IMR-90 (cell line): Measurements from ENCODE around the gene ATM. TPM values are rescaled to one million over a fixed set of nuclear protein-coding genes. Genes with fewer than 3 reads are reported as not detected.
A peak's percentile ranks its signal among the peaks of the same experiment; 100 is the strongest.

ENCODE experiments used
- ATAC-seq: fragments of 200-7000 bp; cut with Tn5 transposase; 2 replicates; pipeline ENCODE4 v1.9.1; 2020; ENCODE audit warnings: low read depth, mild to moderate bottlenecking, moderate library complexity
- BruUV-seq: library from RNA; stranded (reverse); fragments of 400-500 nt; replicated peaks from 2 replicates; lab custom pipeline; 2021; lab: Mats Ljungman, UMichigan
- CTCF ChIA-PET: fragments of 300-600 bp; formaldehyde crosslinking; extraction: SDS; loops from one replicate; lab custom pipeline; 2021; ENCODE audit warnings: antibody characterized with exemption; lab: Yijun Ruan, JAX
- POLR2A ChIA-PET: fragments of 300-600 bp; sonication (Branson Sonifier 250); formaldehyde crosslinking; loops from one replicate; lab custom pipeline; 2022; ENCODE audit warnings: antibody characterized with exemption; ENCODE audit not compliant: unreplicated experiment; lab: Charles Lee
- DNase-seq: peaks from one replicate; pipeline ENCODE4 v3.0.0; 2013
- H2AFZ ChIP-seq: replicated peaks from 2 replicates; pipeline ENCODE3; 2013; ENCODE audit warnings: low read length, mild to moderate bottlenecking; ENCODE audit not compliant: poor library complexity
- H2AK5ac ChIP-seq: 2 replicates; pipeline ENCODE4 v1.6.1; 2013; ENCODE audit warnings: low read depth, low read length, inconsistent platforms
- H2AK9ac ChIP-seq: replicated peaks from 2 replicates; pipeline ENCODE3; 2013; ENCODE audit warnings: mild to moderate bottlenecking, low read depth, low read length, moderate library complexity; ENCODE audit not compliant: poor library complexity
- H2BK120ac ChIP-seq: 2 replicates; pipeline ENCODE4 v1.6.1; 2013; ENCODE audit warnings: low read depth, low read length, inconsistent platforms
- H2BK15ac ChIP-seq: 3 replicates; pipeline ENCODE4 v1.6.1; 2013; ENCODE audit warnings: low read depth, low read length, inconsistent platforms
- H2BK20ac ChIP-seq: 2 replicates; pipeline ENCODE4 v1.6.1; 2013; ENCODE audit warnings: low read depth, mild to moderate bottlenecking, inconsistent platforms, low read length, moderate library complexity
- H2BK5ac ChIP-seq: 2 replicates; pipeline ENCODE4 v1.6.1; 2013; ENCODE audit warnings: mild to moderate bottlenecking, low read depth, low read length, inconsistent platforms; ENCODE audit not compliant: poor library complexity, severe bottlenecking
- H3K14ac ChIP-seq: replicated peaks from 2 replicates; pipeline ENCODE4 v1.6.1; 2013; ENCODE audit warnings: low read depth, low read length, inconsistent platforms
- H3K18ac ChIP-seq: 2 replicates; pipeline ENCODE4 v1.6.1; 2013; ENCODE audit warnings: low read depth, low read length, control low read depth
- H3K23ac ChIP-seq: 2 replicates; pipeline ENCODE4 v1.6.1; 2013; ENCODE audit warnings: low read depth, low read length, inconsistent platforms
- H3K27ac ChIP-seq: 2 replicates; pipeline ENCODE4 v1.5.1; 2013; ENCODE audit warnings: mild to moderate bottlenecking, control low read depth, low read length; ENCODE audit not compliant: insufficient read depth
- H3K27me3 ChIP-seq: 2 replicates; pipeline ENCODE4 v1.6.1; 2013; ENCODE audit warnings: low read length; ENCODE audit not compliant: control insufficient read depth, insufficient read depth
- H3K36me3 ChIP-seq: 2 replicates; pipeline ENCODE4 v1.6.1; 2013; ENCODE audit warnings: low read length, mixed read lengths; ENCODE audit not compliant: control insufficient read depth, insufficient read depth
- H3K4ac ChIP-seq: 2 replicates; pipeline ENCODE4 v1.6.1; 2013; ENCODE audit warnings: low read depth, low read length, inconsistent platforms
- H3K4me1 ChIP-seq: 2 replicates; pipeline ENCODE4 v1.6.1; 2013; ENCODE audit warnings: low read length, mixed read lengths; ENCODE audit not compliant: control insufficient read depth, insufficient read depth
- H3K4me2 ChIP-seq: 2 replicates; pipeline ENCODE4 v1.6.1; 2013; ENCODE audit warnings: low read depth, mild to moderate bottlenecking, control low read depth, low read length, moderate library complexity
- H3K4me3 ChIP-seq: 2 replicates; pipeline ENCODE4 v1.5.1; 2013; ENCODE audit warnings: low read depth, mild to moderate bottlenecking, control low read depth, low read length, moderate library complexity; ENCODE audit not compliant: insufficient read depth
- H3K56ac ChIP-seq: 2 replicates; pipeline ENCODE4 v1.6.1; 2013; ENCODE audit warnings: low read length, inconsistent platforms; ENCODE audit not compliant: insufficient read depth; ENCODE audit errors: extremely low read depth
- H3K79me1 ChIP-seq, 2 experiments: 2 replicates each; pipeline ENCODE4 v1.6.1; 2013; ENCODE audit warnings: low read length in 2 of 2, inconsistent platforms in 1 of 2, low read depth in 1 of 2
- H3K9ac ChIP-seq: 2 replicates; pipeline ENCODE4 v1.6.1; 2013; ENCODE audit warnings: low read depth, low read length, control low read depth
- H3K9me1 ChIP-seq: 2 replicates; pipeline ENCODE4 v1.6.1; 2013; ENCODE audit warnings: low read length, inconsistent platforms; ENCODE audit not compliant: insufficient read depth
- H3K9me3 ChIP-seq: 2 replicates; pipeline ENCODE4 v1.6.1; 2013; ENCODE audit warnings: low read length; ENCODE audit not compliant: control insufficient read depth, insufficient read depth
- H4K20me1 ChIP-seq: 2 replicates; pipeline ENCODE4 v1.6.1; 2013; ENCODE audit warnings: low read length, inconsistent platforms; ENCODE audit not compliant: insufficient read depth
- H4K5ac ChIP-seq: 2 replicates; pipeline ENCODE4 v1.6.1; 2013; ENCODE audit warnings: mild to moderate bottlenecking, low read depth, low read length, control low read depth
- H4K8ac ChIP-seq, 2 experiments: 2 replicates each; pipeline ENCODE4 v1.6.1; 2013; ENCODE audit warnings: low read depth in 2 of 2, low read length in 2 of 2, control low read depth in 1 of 2, inconsistent platforms in 1 of 2
- H4K91ac ChIP-seq: 2 replicates; pipeline ENCODE4 v1.6.1; 2013; ENCODE audit warnings: low read depth, low read length, inconsistent platforms; ENCODE audit not compliant: insufficient read depth
- MAFK ChIP-seq: IDR thresholded peaks from 2 replicates; pipeline ENCODE4 v1.6.1; 2012; ENCODE audit warnings: low read depth, low read length, improper control_type of control experiment
- MAZ ChIP-seq: IDR thresholded peaks from 2 replicates; pipeline ENCODE4 v1.6.1; 2012; ENCODE audit warnings: low read depth, mild to moderate bottlenecking, low read length, improper control_type of control experiment, moderate library complexity, borderline replicate concordance
- NFE2L2 ChIP-seq: fragments of 150-350 bp; IDR thresholded peaks from 2 replicates; pipeline ENCODE4 v1.6.1; 2016; ENCODE audit warnings: low read depth, mild to moderate bottlenecking, low read length
- RAD21 ChIP-seq: IDR thresholded peaks from 2 replicates; pipeline ENCODE4 v1.6.1; 2012; ENCODE audit warnings: low read length, improper control_type of control experiment
- RCOR1 ChIP-seq: IDR thresholded peaks from 2 replicates; pipeline ENCODE4 v1.6.1; 2012; ENCODE audit warnings: mild to moderate bottlenecking, low read length, improper control_type of control experiment; ENCODE audit not compliant: insufficient replicate concordance
- RFX5 ChIP-seq: IDR thresholded peaks from 2 replicates; pipeline ENCODE4 v1.8.0; 2012; ENCODE audit warnings: low read depth, mild to moderate bottlenecking, low read length, moderate library complexity
- SMC3 ChIP-seq: fragments of 150-350 bp; IDR thresholded peaks from 2 replicates; pipeline ENCODE4 v1.6.1; 2016; ENCODE audit warnings: low read depth, mild to moderate bottlenecking, antibody characterized with exemption, low read length, moderate library complexity
- WGBS, 2 experiments: methylation state at CpG; one replicate each; pipeline versions ENCODE4 v1.1.5 to v1.1.7; 2013; ENCODE audit warnings: missing lambda C conversion rate in 2 of 2; ENCODE audit not compliant: insufficient read length in 1 of 2; ENCODE audit errors: extremely low coverage in 2 of 2; 5-methylcytosine and 5-hydroxymethylcytosine counted together
- dilution Hi-C: fragments of 300-500 bp; cut with HindIII; formaldehyde crosslinking; loops from one replicate; pipeline ENCODE4 v1.14.3; 2018; ENCODE audit warnings: low sequenced_read_pairs; ENCODE audit not compliant: unreplicated experiment
- in situ Hi-C: fragments of 300-500 bp; cut with MboI; formaldehyde crosslinking; loops from 3 replicates; pipeline ENCODE4 v1.14.3; 2019; ENCODE audit warnings: low sequenced_read_pairs, inconsistent platforms, mixed read lengths
- intact Hi-C: fragments of 100-400 bp; cut with micrococcal nuclease; formaldehyde crosslinking; loops from 2 replicates; pipeline ENCODE4 v1.10.0; 2022
- polyA plus RNA-seq, 3 experiments: library from polyadenylated mRNA; depleted of rRNA; stranded (reverse); fragments of >200 nt; gene quantifications; 2 replicates each; pipeline ENCODE4 v1.2.3, GENCODE V29; 2012; ENCODE audit warnings: low replicate concordance in 1 of 3
- total RNA-seq: library from RNA; depleted of rRNA; stranded (reverse); fragments of >200 nt; gene quantifications from 2 replicates; pipeline ENCODE4 v1.2.3, GENCODE V29; 2012
- TF ChIP-seq, protein P1 (sequence below): conservative IDR thresholded peaks from 2 replicates; pipeline ENCODE4 v1.5.1; 2012; ENCODE audit warnings: mild to moderate bottlenecking, low read depth, low read length, improper control_type of control experiment
- TF ChIP-seq, protein P2 (sequence below): fragments of 150-350 bp; IDR thresholded peaks from 2 replicates; pipeline ENCODE4 v1.6.1; 2017; ENCODE audit warnings: mild to moderate bottlenecking, antibody characterized with exemption, low read length, low read depth
- TF ChIP-seq, protein P3 (sequence below): fragments of 150-350 bp; IDR thresholded peaks from 2 replicates; pipeline ENCODE4 v1.6.1; 2016; ENCODE audit warnings: low read depth, mild to moderate bottlenecking, low read length, moderate library complexity, borderline replicate concordance

ATM gene
- total and polyA plus RNA-seq, 2 of the 4 experiments (the other 2 are of a cell fraction): 18.1 to 30.6 TPM

DNA sequence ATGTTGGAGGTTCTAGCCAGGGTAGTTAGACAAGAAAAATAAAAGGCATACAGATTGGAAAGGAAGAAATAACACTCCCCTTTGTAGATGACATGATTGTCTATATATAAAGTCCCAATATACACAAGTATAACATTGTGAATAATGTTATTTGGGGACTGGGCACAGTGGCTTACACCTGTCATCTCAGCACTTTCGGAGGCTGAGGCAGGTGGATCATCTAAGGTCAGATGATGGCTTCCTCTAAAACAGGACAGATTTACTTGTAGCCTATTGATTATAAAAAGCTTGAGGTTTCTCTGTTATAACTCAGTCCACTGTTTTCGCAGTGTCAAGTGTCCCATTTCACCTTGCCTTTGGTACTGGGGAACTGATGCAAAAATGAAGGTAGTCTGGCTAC lies 19.6 kb downstream of the ATM start:
- no peak overlapping the region for H2AK5ac ChIP-seq
- no peak overlapping the region for H2AFZ ChIP-seq
- H3K4ac ChIP-seq: no peak overlapping the region
- H3K14ac ChIP-seq: no peak overlapping the region
- CTCF ChIA-PET: interaction anchor here (0.5 kb wide), 1 partner anchor 302 kb away, joined by 4 read pairs; no protein-coding TSS in a partner anchor
- no peak overlapping the region for H2BK15ac ChIP-seq
- in situ Hi-C loops (no loop called here), dilution Hi-C loops (no loop called here), intact Hi-C loops (no loop called here)
- H3K18ac ChIP-seq: no peak overlapping the region
- TSS peak; percentile 18 for BruUV-seq
- H2AK9ac ChIP-seq: no peak overlapping the region
- H3K4me2 ChIP-seq: no peak overlapping the region
- H4K5ac ChIP-seq: no peak overlapping the region
- H3K4me1 ChIP-seq: no peaks in the 10 kb centered on the region
- H3K27ac ChIP-seq: no peak overlapping the region
- H2BK120ac ChIP-seq: no peak overlapping the region
- H2BK5ac ChIP-seq: no peak overlapping the region
- no peak overlapping the region for H3K9ac ChIP-seq
- ATAC-seq (no peak), DNase-seq (no peak)
- no peaks in the 10 kb centered on the region for H3K27me3 ChIP-seq
- no peaks in the 10 kb centered on the region for H3K9me1 ChIP-seq
- H3K9me3 ChIP-seq: no peaks in the 10 kb centered on the region
- H3K36me3 ChIP-seq: peaks cover 10% of the 10 kb centered on the region; the same call in 1 of the 2 replicates
- H4K91ac ChIP-seq: no peak overlapping the region
- no peak overlapping the region for H3K4me3 ChIP-seq
- no peak overlapping the region for H3K23ac ChIP-seq
- TF ChIP-seq, protein P1, sequence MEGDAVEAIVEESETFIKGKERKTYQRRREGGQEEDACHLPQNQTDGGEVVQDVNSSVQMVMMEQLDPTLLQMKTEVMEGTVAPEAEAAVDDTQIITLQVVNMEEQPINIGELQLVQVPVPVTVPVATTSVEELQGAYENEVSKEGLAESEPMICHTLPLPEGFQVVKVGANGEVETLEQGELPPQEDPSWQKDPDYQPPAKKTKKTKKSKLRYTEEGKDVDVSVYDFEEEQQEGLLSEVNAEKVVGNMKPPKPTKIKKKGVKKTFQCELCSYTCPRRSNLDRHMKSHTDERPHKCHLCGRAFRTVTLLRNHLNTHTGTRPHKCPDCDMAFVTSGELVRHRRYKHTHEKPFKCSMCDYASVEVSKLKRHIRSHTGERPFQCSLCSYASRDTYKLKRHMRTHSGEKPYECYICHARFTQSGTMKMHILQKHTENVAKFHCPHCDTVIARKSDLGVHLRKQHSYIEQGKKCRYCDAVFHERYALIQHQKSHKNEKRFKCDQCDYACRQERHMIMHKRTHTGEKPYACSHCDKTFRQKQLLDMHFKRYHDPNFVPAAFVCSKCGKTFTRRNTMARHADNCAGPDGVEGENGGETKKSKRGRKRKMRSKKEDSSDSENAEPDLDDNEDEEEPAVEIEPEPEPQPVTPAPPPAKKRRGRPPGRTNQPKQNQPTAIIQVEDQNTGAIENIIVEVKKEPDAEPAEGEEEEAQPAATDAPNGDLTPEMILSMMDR: no peak
- TF ChIP-seq, protein P2, sequence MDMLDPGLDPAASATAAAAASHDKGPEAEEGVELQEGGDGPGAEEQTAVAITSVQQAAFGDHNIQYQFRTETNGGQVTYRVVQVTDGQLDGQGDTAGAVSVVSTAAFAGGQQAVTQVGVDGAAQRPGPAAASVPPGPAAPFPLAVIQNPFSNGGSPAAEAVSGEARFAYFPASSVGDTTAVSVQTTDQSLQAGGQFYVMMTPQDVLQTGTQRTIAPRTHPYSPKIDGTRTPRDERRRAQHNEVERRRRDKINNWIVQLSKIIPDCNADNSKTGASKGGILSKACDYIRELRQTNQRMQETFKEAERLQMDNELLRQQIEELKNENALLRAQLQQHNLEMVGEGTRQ: no peak
- no peak for TF ChIP-seq NFE2L2
- TF ChIP-seq MAFK: no peak
- TF ChIP-seq RAD21: no peak
- TF ChIP-seq SMC3: no peak
- TF ChIP-seq RCOR1: no peak
- TF ChIP-seq RFX5: no peak
- no peak for TF ChIP-seq MAZ
- TF ChIP-seq, protein P3, sequence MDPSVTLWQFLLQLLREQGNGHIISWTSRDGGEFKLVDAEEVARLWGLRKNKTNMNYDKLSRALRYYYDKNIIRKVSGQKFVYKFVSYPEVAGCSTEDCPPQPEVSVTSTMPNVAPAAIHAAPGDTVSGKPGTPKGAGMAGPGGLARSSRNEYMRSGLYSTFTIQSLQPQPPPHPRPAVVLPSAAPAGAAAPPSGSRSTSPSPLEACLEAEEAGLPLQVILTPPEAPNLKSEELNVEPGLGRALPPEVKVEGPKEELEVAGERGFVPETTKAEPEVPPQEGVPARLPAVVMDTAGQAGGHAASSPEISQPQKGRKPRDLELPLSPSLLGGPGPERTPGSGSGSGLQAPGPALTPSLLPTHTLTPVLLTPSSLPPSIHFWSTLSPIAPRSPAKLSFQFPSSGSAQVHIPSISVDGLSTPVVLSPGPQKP: no peak
- no peak overlapping the region for H2BK20ac ChIP-seq
- no CpG with 5 or more reads among the region's 2 CpGs for WGBS, 2 experiments
- no peak overlapping the region for H3K56ac ChIP-seq
- no peak overlapping the region for H4K8ac ChIP-seq
- no peaks in the 10 kb centered on the region for H4K20me1 ChIP-seq
- POLR2A ChIA-PET: no interaction called here
- H3K79me1 ChIP-seq: 0 out of 4 replicates have a peak, but pooled peaks cover 0 to 2% of the 10 kb centered on the region in 2 experiments
